ENCODE results near the gene DOCK1. TPM values are rescaled to one million over a fixed set of nuclear protein-coding genes. Genes with fewer than 3 reads are reported as not detected.
"Not testable (repeated sequence)": the region's sequence is repeated elsewhere in the genome, so short reads cannot be mapped to it uniquely, and the experiment has no call there.

Gene DOCK1
- total RNA-seq, 1 experiment from 2014 or later, result 40.0 TPM

- H3K4me3 Mint-ChIP-seq (ENCODE audit: unreplicated experiment), result no peak overlapping the region
- H3K27ac Mint-ChIP-seq (ENCODE audit: low read depth, unreplicated experiment), result peak overlapping the region; percentile 25
- BruUV-seq (replicated peaks), result no TSS peak
- no peaks in the 10 kb centered on the region for H3K4me1 Mint-ChIP-seq (ENCODE audit: insufficient read depth, unreplicated experiment)
- no peak for TF ChIP-seq CTCF (IDR thresholded peaks at IDR 0.05; ENCODE audit: unreplicated experiment)
- POLR2A ChIA-PET, result no interaction called here
- peaks cover 11% of the 10 kb centered on the region for H3K36me3 Mint-ChIP-seq (ENCODE audit: insufficient read depth, unreplicated experiment)
- intact Hi-C loops (cut with micrococcal nuclease), result no loop called here
- CTCF ChIA-PET, result no interaction called here
- H3K27me3 Mint-ChIP-seq (ENCODE audit: insufficient read depth, unreplicated experiment), result no peaks in the 10 kb centered on the region
- H3K9me3 Mint-ChIP-seq (ENCODE audit: unreplicated experiment), result peaks cover 8% of the 10 kb centered on the region
- DNase-seq (ENCODE audit: unreplicated experiment), result no peak
Observed at GRCh38 chr10:127293640-127294039, 388.4 kb downstream of the DOCK1 start.

GRCh38 chr10:127296696-127297095 lies 391.5 kb downstream of the DOCK1 start:
- no peaks in the 10 kb centered on the region for H3K9me3 Mint-ChIP-seq (ENCODE audit: unreplicated experiment)
- ChIA-PET POLR2A (no interaction called here), CTCF (no interaction called here)
- H3K4me3 Mint-ChIP-seq (ENCODE audit: unreplicated experiment), result no peak overlapping the region
- TF ChIP-seq CTCF (IDR thresholded peaks at IDR 0.05; ENCODE audit: unreplicated experiment), result no peak
- peaks cover 11% of the 10 kb centered on the region for H3K36me3 Mint-ChIP-seq (ENCODE audit: insufficient read depth, unreplicated experiment)
- no peak for DNase-seq (ENCODE audit: unreplicated experiment)
- no peaks in the 10 kb centered on the region for H3K27me3 Mint-ChIP-seq (ENCODE audit: insufficient read depth, unreplicated experiment)
- no TSS peak for BruUV-seq (replicated peaks)
- no peaks in the 10 kb centered on the region for H3K4me1 Mint-ChIP-seq (ENCODE audit: insufficient read depth, unreplicated experiment)
- intact Hi-C loops (cut with micrococcal nuclease), result no loop called here
- H3K27ac Mint-ChIP-seq (ENCODE audit: low read depth, unreplicated experiment), result no peak overlapping the region

- intact Hi-C loops (cut with micrococcal nuclease), result no loop called here
- H3K9me3 Mint-ChIP-seq (ENCODE audit: unreplicated experiment), result no peaks in the 10 kb centered on the region
Observed at GRCh38 chr10:127298381-127298780, 393.2 kb downstream of the DOCK1 start.

GRCh38 chr10:127299192-127299591 lies 394.0 kb downstream of the DOCK1 start:
- BruUV-seq (replicated peaks); H3K9me3 Mint-ChIP-seq (ENCODE audit: unreplicated experiment); DNase-seq (ENCODE audit: unreplicated experiment); H3K27ac Mint-ChIP-seq (ENCODE audit: low read depth, unreplicated experiment); H3K27me3 Mint-ChIP-seq (ENCODE audit: insufficient read depth, unreplicated experiment); H3K4me1 Mint-ChIP-seq (ENCODE audit: insufficient read depth, unreplicated experiment); intact Hi-C loops (cut with micrococcal nuclease); H3K4me3 Mint-ChIP-seq (ENCODE audit: unreplicated experiment): not testable (repeated sequence)
- peaks cover 11% of the 10 kb centered on the region for H3K36me3 Mint-ChIP-seq (ENCODE audit: insufficient read depth, unreplicated experiment)
- ChIA-PET CTCF (interaction anchor here (0.6 to 0.7 kb wide), 2 partner anchors 23 to 1864 kb away, joined by 3 read pairs; no protein-coding TSS in a partner anchor), POLR2A (interaction anchor here (0.6 kb wide), 1 partner anchor 20 kb away, joined by 3 read pairs; no protein-coding TSS in a partner anchor)

More at GRCh38 chr10:127298381-127298780, 393.2 kb downstream of the DOCK1 start:
- Mint-ChIP-seq H3K4me1 (ENCODE audit: insufficient read depth, unreplicated experiment) (peaks cover 7% of the 10 kb centered on the region), H3K4me3 (ENCODE audit: unreplicated experiment) (no peak overlapping the region), H3K36me3 (ENCODE audit: insufficient read depth, unreplicated experiment) (peaks cover 11% of the 10 kb centered on the region), H3K27ac (ENCODE audit: low read depth, unreplicated experiment) (no peak overlapping the region), H3K27me3 (ENCODE audit: insufficient read depth, unreplicated experiment) (no peaks in the 10 kb centered on the region)
- no TSS peak for BruUV-seq (replicated peaks)
- no peak for DNase-seq (ENCODE audit: unreplicated experiment)
- CTCF ChIA-PET, result interaction anchor here (0.6 kb wide), 1 partner anchor 95 kb away, joined by 4 read pairs; no protein-coding TSS in a partner anchor
- POLR2A ChIA-PET, result no interaction called here
- no peak for TF ChIP-seq CTCF (IDR thresholded peaks at IDR 0.05; ENCODE audit: unreplicated experiment)
